Esophagus squamous epithelium (tissue), 5 donors: Measurements from ENCODE around the gene FOXA3. TPM values are rescaled to one million over a fixed set of nuclear protein-coding genes. Genes with fewer than 3 reads are reported as not detected.

Experiments
- DNase-seq: peaks from one replicate; lab custom pipeline; 2025; lab: John Stamatoyannopoulos, UW
- H3K27ac ChIP-seq, 4 donors: fragments of 200-600 bp; sonication (generic); one replicate each; pipeline ENCODE4 v1.5.1; 2016 to 2019; ENCODE audit warnings: mild to moderate bottlenecking in 1 of 4
- H3K27me3 ChIP-seq, 4 donors: fragments of 200-600 bp; sonication (generic); 1 replicate in 3 of 4; 2 replicates in 1 of 4; pipeline versions ENCODE4 v1.5.1 to v1.6.0; 2017 to 2021; ENCODE audit warnings: antibody characterized with exemption in 1 of 4
- H3K36me3 ChIP-seq, 3 donors: fragments of 200-600 bp; sonication (generic); one replicate each; pipeline ENCODE4 v1.5.1; 2016 to 2019
- H3K4me1 ChIP-seq, 3 donors: fragments of 200-600 bp; sonication (generic); one replicate each; pipeline ENCODE4 v1.5.1; 2017 to 2019
- H3K4me3 ChIP-seq, 4 donors: fragments of 200-600 bp; sonication (generic); 1 replicate in 3 of 4; 2 replicates in 1 of 4; pipeline ENCODE4 v1.5.1; 2016 to 2019; ENCODE audit warnings: mild to moderate bottlenecking in 2 of 4, moderate library complexity in 1 of 4
- H3K9me3 ChIP-seq, 3 donors: fragments of 200-600 bp; sonication (generic); one replicate each; pipeline ENCODE4 v1.5.1; 2016 to 2019
- POLR2A ChIP-seq, 4 donors: fragments of 450-650 bp; IDR thresholded peaks; one replicate each; pipeline ENCODE4 v1.6.1; 2017; ENCODE audit warnings: antibody characterized with exemption in 4 of 4, mild to moderate bottlenecking in 4 of 4, moderate library complexity in 3 of 4
- WGBS, 2 donors: methylation state at CpG; one replicate each; pipeline ENCODE4 v1.1.5; 2018; 5-methylcytosine and 5-hydroxymethylcytosine counted together
- intact Hi-C: fragments of 100-400 bp; cut with DNase I; formaldehyde crosslinking; loops from one replicate; pipeline ENCODE4 v1.15.0; 2022
- total RNA-seq, 4 donors: library from RNA; depleted of rRNA; stranded (reverse); fragments of >200 nt; gene quantifications; one replicate each; pipeline ENCODE4 v1.1.0, GENCODE V29; 2016
- TF ChIP-seq, protein P1 (sequence below), 6 experiments: fragments of 450-650 bp in 4 of 6; fragments of 200-600 bp in 2 of 6; sonication (generic) in 2 of 6; IDR thresholded peaks; one replicate each; pipeline ENCODE4 v1.5.1; 2016 to 2019; ENCODE audit warnings: antibody characterized with exemption in 6 of 6, mild to moderate bottlenecking in 4 of 6, moderate library complexity in 4 of 6
- donor health status: DM: yes; HTN: yes; CAD: no.

FOXA3 gene
- total RNA-seq, 4 donors from 2014 or later, result 0.18 TPM; not detected in 3

DNA sequence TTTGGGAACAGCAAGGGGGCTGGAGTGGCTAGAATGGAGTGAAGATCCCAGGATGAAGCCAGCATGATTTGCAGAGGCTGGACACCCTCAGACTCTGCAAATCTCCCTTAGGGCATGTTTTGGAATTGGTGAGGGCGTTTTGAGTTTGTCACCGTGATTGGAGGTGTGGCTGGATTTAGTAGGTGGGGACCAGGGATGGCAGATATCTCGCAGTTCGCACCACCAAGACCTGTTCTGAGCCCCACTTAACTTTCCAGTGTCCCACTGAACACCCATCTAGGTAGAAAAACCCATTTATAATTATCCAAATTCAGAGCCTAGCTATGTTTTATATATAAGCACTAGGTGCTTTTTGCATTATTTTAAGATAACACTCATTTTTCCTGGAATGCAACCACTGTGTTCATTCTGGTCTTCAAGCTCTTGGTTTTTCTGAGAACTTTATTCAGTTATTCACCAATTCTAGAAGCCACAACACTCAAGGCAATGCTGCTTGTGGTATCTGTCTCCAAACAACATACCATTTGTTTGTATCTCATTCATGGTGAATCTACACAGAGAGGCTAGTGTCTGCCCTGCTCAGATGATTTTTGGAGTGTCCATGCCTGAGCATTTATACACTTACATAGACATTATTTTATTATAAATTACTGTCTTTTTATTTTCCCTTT lies 53.4 kb downstream of the FOXA3 start:
- intact Hi-C loops, result no loop called here
- H3K36me3 ChIP-seq, result no peaks in the 10 kb centered on the region
- H3K4me1 ChIP-seq, result no peaks in the 10 kb centered on the region
- DNase-seq, result no peak
- no peaks in the 10 kb centered on the region for H3K9me3 ChIP-seq
- 34 to 38% methylated on average over 4 of the region's 4 CpGs for WGBS, 2 donors
- no peak overlapping the region for H3K4me3 ChIP-seq
- peaks cover 0 to 63% (median 0%) of the 10 kb centered on the region in 4 donors for H3K27me3 ChIP-seq
- H3K27ac ChIP-seq, result no peak overlapping the region
- TF ChIP-seq POLR2A (IDR thresholded peaks at IDR 0.05), result no peak
- TF ChIP-seq, protein P1, sequence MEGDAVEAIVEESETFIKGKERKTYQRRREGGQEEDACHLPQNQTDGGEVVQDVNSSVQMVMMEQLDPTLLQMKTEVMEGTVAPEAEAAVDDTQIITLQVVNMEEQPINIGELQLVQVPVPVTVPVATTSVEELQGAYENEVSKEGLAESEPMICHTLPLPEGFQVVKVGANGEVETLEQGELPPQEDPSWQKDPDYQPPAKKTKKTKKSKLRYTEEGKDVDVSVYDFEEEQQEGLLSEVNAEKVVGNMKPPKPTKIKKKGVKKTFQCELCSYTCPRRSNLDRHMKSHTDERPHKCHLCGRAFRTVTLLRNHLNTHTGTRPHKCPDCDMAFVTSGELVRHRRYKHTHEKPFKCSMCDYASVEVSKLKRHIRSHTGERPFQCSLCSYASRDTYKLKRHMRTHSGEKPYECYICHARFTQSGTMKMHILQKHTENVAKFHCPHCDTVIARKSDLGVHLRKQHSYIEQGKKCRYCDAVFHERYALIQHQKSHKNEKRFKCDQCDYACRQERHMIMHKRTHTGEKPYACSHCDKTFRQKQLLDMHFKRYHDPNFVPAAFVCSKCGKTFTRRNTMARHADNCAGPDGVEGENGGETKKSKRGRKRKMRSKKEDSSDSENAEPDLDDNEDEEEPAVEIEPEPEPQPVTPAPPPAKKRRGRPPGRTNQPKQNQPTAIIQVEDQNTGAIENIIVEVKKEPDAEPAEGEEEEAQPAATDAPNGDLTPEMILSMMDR (IDR thresholded peaks at IDR 0.05), result no peak

DNA sequence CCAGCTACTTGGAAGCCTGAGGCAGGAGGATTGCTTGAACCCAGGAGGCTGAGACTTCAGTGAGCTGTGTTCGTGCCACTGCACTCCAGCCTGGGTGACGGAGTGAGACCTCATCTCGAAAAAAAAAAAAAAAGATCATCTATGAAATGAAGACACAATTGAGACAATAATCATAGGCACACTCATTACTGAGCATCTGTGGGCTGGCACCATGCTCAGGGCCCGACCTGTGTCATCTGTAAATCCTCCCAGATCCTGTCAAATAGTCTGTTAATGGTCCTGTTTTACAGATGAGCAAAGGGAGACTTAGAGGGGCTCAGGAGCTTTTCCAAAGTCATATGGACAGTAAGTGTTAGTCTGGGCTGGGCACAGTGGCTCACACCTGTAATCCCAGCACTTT lies 54.6 kb downstream of the FOXA3 start:
- H3K27me3 ChIP-seq, result peaks cover 0 to 52% (median 0%) of the 10 kb centered on the region in 4 donors
- no peaks in the 10 kb centered on the region for H3K4me1 ChIP-seq
- intact Hi-C loops, result no loop called here
- no peaks in the 10 kb centered on the region for H3K9me3 ChIP-seq
- 40 to 62% methylated on average over 3 to 4 of the region's 4 CpGs for WGBS, 2 donors
- DNase-seq, result no peak
- H3K4me3 ChIP-seq, result no peak overlapping the region
- TF ChIP-seq, protein P1 (IDR thresholded peaks at IDR 0.05), result no peak
- no peak for TF ChIP-seq POLR2A (IDR thresholded peaks at IDR 0.05)
- no peak overlapping the region for H3K27ac ChIP-seq
- H3K36me3 ChIP-seq, result no peaks in the 10 kb centered on the region

DNA sequence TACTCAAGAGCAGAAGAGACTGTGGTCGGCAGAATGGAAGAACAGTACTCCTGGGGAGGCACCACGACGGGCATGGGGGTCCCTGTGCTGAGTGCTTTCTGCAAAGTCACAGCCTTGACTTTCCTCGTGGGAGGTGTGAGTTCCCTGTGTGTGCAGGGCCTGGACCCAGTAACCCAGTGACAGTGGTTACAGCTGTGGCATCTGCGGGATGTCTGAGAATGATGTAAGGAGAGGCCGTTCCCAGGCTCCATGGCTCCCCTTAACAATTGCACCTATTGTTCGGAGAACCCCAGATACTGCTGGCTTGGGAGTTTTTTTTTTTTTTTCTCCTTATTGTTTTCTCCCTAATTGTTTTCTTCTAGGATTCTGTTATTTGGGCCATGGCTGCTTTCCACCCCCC lies 55.6 kb downstream of the FOXA3 start:
- TF ChIP-seq, protein P1 (IDR thresholded peaks at IDR 0.05), result no peak
- TF ChIP-seq POLR2A (IDR thresholded peaks at IDR 0.05), result no peak

DNA sequence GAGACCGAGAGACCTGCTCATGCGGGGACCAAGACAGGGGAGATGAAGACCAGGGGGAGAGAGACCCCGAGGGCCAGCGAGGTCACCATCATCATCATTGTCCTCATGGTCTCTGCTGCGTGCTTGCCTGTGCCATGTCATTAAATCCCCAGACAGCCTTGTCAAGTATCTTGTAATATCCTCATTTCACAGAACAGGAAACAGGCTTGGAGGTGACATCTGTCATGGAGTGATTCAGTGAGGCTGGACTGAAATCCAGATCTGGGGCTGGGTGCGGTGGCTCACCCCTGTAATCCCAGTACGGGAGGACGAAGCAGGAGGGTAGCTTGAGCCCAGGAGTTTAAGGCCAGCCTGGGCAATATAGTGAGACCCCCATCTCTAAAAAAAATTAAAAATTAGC lies 56.3 kb downstream of the FOXA3 start:
- no peak overlapping the region for H3K4me3 ChIP-seq
- 69 to 72% methylated on average over 8 of the region's 8 CpGs for WGBS, 2 donors

More for the DNA sequence above, 55.6 kb downstream of the FOXA3 start:
- Histone ChIP-seq H3K4me3 (no peak overlapping the region), H3K9me3 (no peaks in the 10 kb centered on the region), H3K27me3 (peaks cover 0 to 43% (median 0%) of the 10 kb centered on the region in 4 donors), H3K27ac (no peak overlapping the region), H3K4me1 (no peaks in the 10 kb centered on the region), H3K36me3 (no peaks in the 10 kb centered on the region)
- DNase-seq, result no peak
- WGBS, 2 donors, result 50 to 60% methylated on average over 6 to 7 of the region's 7 CpGs
- intact Hi-C loops, result no loop called here

DNA sequence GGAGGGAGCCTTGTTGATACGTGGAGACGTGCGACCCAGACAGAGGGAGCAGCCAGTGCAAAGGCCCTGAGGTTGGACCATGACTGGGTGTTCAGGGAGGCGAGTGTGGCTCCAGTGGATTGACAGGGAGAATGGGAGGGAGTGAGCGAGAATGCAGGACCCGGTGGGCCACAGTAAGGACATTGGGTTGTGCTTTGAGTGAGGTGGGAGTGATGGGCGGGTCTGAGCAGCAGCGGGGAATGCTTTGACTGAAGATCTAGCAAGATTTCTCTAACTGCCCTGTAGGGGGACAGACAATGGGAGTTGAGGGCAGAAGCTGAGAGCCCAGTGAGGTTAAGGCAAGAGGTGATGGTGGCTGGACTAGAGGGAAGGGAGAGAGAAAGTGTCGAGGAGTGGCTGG lies 58.2 kb downstream of the FOXA3 start:
- no peak for TF ChIP-seq POLR2A (IDR thresholded peaks at IDR 0.05)
- TF ChIP-seq, protein P1 (IDR thresholded peaks at IDR 0.05), result no peak
- intact Hi-C loops, result no loop called here
- no peak for DNase-seq
- 60 to 74% methylated on average over 9 of the region's 9 CpGs for WGBS, 2 donors
- peaks cover 0 to under 1% (median 0%) of the 10 kb centered on the region in 3 donors for H3K4me1 ChIP-seq
- H3K27ac ChIP-seq, result no peak overlapping the region
- H3K36me3 ChIP-seq, result no peaks in the 10 kb centered on the region
- H3K9me3 ChIP-seq, result no peaks in the 10 kb centered on the region
- H3K27me3 ChIP-seq, result peaks cover 0 to 28% (median 0%) of the 10 kb centered on the region in 4 donors
- no peak overlapping the region for H3K4me3 ChIP-seq

More for the DNA sequence above, 56.3 kb downstream of the FOXA3 start:
- H3K4me1 ChIP-seq, result no peaks in the 10 kb centered on the region
- H3K36me3 ChIP-seq, result no peaks in the 10 kb centered on the region
- intact Hi-C loops, result no loop called here
- DNase-seq, result no peak
- H3K27ac ChIP-seq, result no peak overlapping the region
- peaks cover 0 to 37% (median 0%) of the 10 kb centered on the region in 4 donors for H3K27me3 ChIP-seq
- TF ChIP-seq POLR2A (IDR thresholded peaks at IDR 0.05), result no peak
- TF ChIP-seq, protein P1 (IDR thresholded peaks at IDR 0.05), result no peak
- H3K9me3 ChIP-seq, result no peaks in the 10 kb centered on the region
